PC-9 (cell line): ENCODE measurements around the gene C12orf60.

Experiments
- EZH2 ChIP-seq: fragments of 200-600 bp; sonication (generic); IDR thresholded peaks from 2 replicates; pipeline ENCODE4 v1.8.0; 2017; ENCODE audit warnings: antibody characterized with exemption, low read depth
- TF ChIP-seq, protein P1 (sequence below): fragments of 200-600 bp; sonication (generic); conservative IDR thresholded peaks from 2 replicates; pipeline ENCODE4 v1.6.1; 2017; ENCODE audit warnings: mixed run types, antibody characterized with exemption, mild to moderate bottlenecking, moderate library complexity

DNA sequence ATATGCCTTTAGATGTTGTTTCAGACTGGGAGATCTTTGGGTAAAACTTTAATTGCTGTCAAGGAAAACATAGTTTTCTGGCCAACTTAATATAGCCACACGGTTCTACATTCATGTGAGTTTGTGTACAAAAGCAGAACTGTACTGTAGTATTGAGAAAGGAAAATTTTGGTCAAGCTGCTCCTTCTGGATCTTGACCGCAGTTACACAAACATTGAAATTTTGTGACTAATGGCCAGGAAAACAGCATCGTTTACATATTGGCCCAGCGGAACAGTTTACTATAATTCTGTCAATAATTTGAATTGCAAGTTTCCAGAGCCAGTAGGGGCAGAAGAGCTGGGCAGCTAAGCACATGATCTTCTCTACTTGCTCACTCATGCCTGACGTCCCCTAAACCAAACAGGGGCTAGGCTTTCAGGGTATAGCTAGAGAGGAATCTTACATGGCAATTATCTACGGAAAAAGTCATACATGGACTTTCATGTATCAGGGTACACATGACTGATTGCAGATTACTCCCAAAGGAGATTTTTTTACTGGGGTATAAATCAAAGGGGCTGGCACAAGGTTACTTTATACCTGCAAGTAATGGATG lies 51.2 kb downstream of the C12orf60 start:
- TF ChIP-seq EZH2: no peak
- TF ChIP-seq, protein P1, sequence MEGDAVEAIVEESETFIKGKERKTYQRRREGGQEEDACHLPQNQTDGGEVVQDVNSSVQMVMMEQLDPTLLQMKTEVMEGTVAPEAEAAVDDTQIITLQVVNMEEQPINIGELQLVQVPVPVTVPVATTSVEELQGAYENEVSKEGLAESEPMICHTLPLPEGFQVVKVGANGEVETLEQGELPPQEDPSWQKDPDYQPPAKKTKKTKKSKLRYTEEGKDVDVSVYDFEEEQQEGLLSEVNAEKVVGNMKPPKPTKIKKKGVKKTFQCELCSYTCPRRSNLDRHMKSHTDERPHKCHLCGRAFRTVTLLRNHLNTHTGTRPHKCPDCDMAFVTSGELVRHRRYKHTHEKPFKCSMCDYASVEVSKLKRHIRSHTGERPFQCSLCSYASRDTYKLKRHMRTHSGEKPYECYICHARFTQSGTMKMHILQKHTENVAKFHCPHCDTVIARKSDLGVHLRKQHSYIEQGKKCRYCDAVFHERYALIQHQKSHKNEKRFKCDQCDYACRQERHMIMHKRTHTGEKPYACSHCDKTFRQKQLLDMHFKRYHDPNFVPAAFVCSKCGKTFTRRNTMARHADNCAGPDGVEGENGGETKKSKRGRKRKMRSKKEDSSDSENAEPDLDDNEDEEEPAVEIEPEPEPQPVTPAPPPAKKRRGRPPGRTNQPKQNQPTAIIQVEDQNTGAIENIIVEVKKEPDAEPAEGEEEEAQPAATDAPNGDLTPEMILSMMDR: no peak
